LNCAP (cell line): Measurements from ENCODE around the gene GSK3A.

Experiments
- TF ChIP-seq, protein P1 (sequence below): fragments of 450-650 bp; IDR thresholded peaks from 2 replicates; pipeline ENCODE4 v1.5.1; 2017; ENCODE audit warnings: mild to moderate bottlenecking

GSK3A gene

DNA sequence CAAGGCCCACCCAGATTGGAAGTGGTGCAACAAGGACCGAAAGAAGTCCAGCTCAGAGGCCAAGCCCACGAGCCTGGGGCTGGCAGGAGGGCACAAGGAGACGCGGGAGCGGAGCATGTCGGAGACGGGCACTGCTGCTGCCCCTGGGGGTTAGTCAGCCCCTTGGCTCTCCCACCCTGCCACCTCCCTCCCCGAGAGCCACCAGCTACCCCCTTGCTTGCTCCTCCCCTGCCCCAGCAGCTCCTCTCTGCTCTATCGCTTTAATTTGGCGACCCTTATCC is 45.4 kb upstream of the GSK3A start:
- TF ChIP-seq, protein P1, sequence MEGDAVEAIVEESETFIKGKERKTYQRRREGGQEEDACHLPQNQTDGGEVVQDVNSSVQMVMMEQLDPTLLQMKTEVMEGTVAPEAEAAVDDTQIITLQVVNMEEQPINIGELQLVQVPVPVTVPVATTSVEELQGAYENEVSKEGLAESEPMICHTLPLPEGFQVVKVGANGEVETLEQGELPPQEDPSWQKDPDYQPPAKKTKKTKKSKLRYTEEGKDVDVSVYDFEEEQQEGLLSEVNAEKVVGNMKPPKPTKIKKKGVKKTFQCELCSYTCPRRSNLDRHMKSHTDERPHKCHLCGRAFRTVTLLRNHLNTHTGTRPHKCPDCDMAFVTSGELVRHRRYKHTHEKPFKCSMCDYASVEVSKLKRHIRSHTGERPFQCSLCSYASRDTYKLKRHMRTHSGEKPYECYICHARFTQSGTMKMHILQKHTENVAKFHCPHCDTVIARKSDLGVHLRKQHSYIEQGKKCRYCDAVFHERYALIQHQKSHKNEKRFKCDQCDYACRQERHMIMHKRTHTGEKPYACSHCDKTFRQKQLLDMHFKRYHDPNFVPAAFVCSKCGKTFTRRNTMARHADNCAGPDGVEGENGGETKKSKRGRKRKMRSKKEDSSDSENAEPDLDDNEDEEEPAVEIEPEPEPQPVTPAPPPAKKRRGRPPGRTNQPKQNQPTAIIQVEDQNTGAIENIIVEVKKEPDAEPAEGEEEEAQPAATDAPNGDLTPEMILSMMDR = no peak

DNA sequence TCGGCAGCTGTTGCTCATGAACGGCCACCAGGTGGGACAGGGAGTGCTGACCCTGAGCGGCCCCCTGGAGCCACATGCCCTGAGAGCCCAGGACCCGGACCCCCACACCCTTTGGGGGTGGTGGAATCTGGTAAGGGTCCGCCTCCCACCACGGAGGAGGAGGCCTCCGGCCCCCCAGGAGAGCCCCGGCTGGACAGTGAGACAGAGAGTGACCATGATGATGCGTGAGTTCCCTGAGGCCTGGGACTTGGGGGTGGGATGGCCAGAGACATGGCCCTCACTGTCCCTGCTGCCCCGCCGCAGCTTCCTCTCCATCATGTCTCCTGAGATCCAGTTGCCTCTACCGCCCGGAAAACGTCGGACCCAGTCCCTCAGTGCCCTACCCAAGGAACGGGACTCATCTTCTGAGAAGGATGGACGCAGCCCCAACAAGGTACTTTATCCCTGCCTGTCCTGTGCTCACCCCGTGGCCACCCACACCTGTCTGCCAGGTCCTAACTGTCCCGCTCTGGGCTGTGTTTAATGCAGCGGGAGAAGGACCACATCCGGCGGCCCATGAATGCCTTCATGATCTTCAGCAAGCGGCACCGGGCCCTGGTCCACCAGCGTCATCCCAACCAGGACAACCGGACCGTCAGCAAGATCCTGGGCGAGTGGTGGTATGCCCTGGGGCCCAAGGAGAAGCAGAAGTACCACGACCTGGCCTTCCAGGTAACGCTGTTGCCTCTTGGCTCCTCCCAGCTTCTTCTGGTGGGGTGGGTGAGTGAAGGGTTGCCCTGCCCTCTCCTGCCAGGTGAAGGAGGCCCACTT is 44.8 kb upstream of the GSK3A start:
- TF ChIP-seq, protein P1 = no peak

DNA sequence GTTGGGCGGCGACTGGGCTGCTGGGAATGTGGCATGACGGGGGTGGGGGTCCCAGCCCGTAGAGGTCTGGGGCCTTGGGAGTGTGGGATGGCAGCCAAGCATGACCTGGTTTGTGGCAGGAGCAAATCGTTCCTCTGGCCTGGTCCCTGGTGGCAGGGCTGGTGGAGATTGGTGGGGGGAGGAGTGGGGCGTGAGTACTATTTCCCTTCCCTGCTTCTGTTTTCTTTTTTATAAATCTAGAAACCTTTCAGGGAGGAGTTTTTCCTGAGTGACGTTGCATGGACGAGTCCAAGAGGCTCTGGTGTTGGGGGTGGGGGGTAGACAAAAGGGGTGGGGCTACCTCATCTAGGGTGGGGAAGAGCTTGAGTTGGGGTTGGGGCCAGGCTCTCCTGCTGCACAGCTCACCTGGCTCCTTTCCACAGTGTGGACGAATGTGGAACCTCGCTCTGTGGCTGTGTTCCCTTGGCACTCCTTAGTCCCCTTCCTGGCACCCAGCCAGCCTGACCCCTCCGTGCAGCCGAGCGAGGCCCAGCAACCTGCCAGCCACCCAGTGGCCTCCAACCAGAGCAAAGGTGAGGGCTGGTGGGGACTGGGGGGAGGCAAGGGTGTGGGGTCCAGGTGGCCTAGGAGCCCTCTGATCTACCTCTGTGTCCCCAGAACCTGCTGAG is 44.1 kb upstream of the GSK3A start:
- TF ChIP-seq, protein P1 = no peak

DNA sequence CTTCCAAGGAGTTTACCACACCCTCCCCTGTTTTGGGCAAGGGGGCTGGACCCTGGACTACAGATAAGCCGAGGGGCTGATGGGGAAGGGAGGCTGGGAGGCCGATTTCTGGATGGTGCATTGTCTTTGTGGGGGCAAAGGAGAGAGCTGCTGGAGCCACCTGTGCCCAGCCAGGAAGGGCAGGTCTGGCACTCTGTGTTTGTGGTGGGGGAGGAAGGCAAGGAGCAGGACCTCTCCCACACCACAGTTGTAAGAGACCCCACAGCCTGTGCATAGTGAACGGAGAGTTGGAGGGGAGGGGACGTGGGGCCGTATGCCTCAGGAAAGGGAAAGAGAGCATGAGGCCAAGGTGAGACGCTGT is 43.6 kb upstream of the GSK3A start:
- TF ChIP-seq, protein P1 = no peak

DNA sequence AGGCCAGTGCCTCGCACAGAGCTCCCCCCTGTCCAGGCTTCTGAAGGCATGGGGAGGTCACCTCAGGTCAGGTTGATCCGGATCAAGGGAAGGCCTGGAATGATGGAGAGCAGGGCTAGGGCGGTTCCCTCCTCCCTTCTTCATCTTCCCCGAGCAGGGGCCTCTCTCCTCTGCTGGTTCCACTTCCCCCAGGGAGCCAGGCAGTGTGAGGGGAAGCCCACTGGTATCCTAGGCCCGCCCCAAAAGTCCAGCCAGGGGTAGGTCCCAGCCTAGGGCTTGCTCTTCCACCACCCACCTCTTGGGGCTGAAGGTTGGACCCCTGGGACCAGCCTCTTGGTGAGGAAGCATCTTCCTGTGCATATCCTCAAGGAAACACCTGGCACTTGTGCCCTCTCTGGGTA is 43.1 kb upstream of the GSK3A start:
- TF ChIP-seq, protein P1 = no peak

DNA sequence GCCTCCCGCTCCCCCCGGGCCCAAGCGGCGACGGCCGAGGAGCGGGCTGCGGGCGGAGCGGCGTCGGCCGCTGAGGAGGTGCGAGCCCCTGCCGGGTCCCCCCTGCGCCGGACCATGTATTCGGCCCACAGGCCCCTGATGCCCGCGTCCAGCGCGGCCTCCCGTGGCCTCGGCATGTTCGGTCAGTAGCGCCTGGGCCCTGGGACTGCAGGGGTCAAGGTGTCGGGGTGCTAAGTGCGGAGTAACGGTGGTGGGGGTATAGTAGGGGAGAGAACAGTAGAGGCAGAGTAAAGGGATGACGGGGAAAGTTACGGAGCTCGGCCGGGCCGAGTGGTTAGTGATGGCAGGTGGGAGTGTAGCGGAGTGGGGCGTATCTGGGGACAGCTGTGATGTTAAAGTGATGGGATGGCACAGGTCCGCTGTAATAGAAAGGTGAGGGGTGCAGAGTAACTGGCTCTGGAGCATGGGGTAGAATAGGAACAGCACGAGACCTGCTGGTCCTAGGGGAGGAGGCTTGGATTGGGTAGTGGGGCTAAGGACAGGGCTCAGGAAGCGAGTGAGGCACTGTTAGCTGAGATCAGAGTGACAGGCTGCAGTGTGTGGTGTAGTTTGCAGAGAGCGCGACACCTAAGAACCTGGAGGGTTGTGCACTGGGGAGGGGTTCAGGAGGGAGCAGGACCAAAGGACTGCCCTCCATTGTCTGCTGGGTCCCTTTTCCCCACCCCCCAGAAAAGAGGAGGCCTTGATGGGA is 42.4 kb upstream of the GSK3A start:
- TF ChIP-seq, protein P1 = no peak

DNA sequence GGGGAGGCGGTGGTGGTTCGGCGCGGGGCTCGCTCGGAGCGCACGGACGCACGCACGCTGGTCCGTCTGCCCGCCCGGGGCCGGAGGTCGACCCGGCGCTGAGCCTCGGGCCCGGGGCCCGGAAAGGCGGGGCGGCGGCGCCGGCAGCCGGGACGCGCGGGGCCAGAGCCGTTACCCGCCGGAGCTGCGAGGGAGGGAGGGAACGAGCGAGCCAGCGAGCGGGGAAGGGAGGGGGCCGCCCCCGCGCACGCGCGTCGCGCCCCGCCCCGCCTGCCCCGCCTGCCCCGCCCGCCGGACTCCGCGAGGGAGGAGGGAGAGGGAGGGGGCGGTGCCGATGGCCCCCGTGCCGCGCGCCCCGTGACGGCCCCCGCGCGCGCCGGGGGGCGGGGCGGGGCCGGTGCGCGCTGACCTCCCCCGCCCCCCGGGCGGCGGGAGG is 41.7 kb upstream of the GSK3A start:
- TF ChIP-seq, protein P1 = no peak
